HEK293 (cell line): ENCODE data around the gene CNGB1.

Source experiments
- SP2 ChIP-seq: fragments of 450-650 bp; formaldehyde crosslinking; IDR thresholded peaks from 2 replicates; pipeline ENCODE4 v1.5.1; 2016; ENCODE audit warnings: missing biosample characterization, missing genetic modification characterization
- YY1 ChIP-seq: fragments of 450-650 bp; formaldehyde crosslinking; IDR thresholded peaks from 2 replicates; pipeline ENCODE4 v1.5.1; 2018; ENCODE audit warnings: missing biosample characterization, missing genetic modification characterization
- YY2 ChIP-seq: fragments of 450-650 bp; formaldehyde crosslinking; IDR thresholded peaks from 2 replicates; pipeline ENCODE4 v1.5.1; 2016; ENCODE audit warnings: missing biosample characterization, missing genetic modification characterization
- ZBTB21 ChIP-seq: fragments of 450-650 bp; formaldehyde crosslinking; IDR thresholded peaks from 2 replicates; pipeline ENCODE4 v1.5.1; 2017; ENCODE audit warnings: missing biosample characterization, missing genetic modification characterization
- ZNF133 ChIP-seq: fragments of 450-650 bp; formaldehyde crosslinking; IDR thresholded peaks from 2 replicates; pipeline ENCODE4 v1.5.1; 2016; ENCODE audit warnings: missing biosample characterization, missing genetic modification characterization
- ZNF274 ChIP-seq, 2 experiments: fragments of 200-500 bp in 1 of 2; fragments of 450-650 bp in 1 of 2; sonication (Bioruptor generic) in 1 of 2; formaldehyde crosslinking in 1 of 2; IDR thresholded peaks; 2 replicates each; pipeline versions ENCODE4 v1.5.1 to v1.6.1; 2014 to 2016; ENCODE audit warnings: borderline replicate concordance in 1 of 2, inconsistent platforms in 1 of 2, low read length in 1 of 2, missing biosample characterization in 1 of 2, missing genetic modification characterization in 1 of 2
- ZSCAN30 ChIP-seq: fragments of 450-650 bp; IDR thresholded peaks from 2 replicates; pipeline ENCODE4 v1.5.1; 2018; ENCODE audit warnings: missing biosample characterization, mild to moderate bottlenecking, missing genetic modification characterization, moderate library complexity
- TF ChIP-seq, protein P1 (sequence below): fragments of 450-650 bp; formaldehyde crosslinking; IDR thresholded peaks from 2 replicates; pipeline ENCODE4 v1.5.1; 2016; ENCODE audit warnings: missing biosample characterization, missing genetic modification characterization
- TF ChIP-seq, protein P2 (sequence below): fragments of 450-650 bp; IDR thresholded peaks from 2 replicates; pipeline ENCODE4 v1.5.1; 2018; ENCODE audit warnings: missing biosample characterization, mild to moderate bottlenecking, missing genetic modification characterization
- TF ChIP-seq, protein P3 (sequence below): fragments of 450-650 bp; formaldehyde crosslinking; IDR thresholded peaks from 2 replicates; pipeline ENCODE4 v1.5.1; 2016; ENCODE audit warnings: missing biosample characterization, missing genetic modification characterization

DNA sequence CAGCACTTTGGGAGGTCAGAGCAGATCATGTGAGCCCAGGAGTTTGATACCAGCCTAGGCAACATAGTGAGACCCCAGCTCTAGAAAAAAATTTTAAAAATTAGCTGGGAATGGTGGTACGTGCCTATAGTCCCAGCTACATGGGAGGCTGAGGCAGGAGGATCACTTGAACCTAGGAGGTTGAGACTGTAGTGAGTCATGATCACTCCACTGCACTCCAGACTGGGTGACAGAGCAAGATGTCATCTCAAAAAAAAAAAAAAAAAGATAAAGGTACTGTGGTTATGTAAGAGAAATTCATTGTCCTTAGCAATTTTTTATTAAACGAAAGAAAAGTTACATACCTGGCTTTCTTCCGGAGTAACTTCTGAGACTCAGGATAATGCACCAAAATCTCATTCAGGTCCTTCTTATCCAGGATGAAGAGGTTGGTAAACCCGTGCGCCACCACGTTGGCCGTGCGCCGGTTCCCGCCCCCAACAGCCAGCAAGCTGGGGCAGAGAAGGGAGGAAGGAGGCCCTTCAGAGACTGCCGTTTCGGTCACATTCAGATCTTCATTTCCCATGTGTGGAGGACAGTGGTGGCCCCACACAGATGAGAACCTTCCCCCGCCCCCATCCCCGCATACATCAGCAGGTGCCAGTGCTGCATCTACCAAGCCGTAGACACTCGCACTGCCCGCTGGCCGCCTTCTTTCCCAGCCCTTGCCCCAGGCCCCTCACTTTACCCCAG lies 73.7 kb downstream of the CNGB1 start:
- TF ChIP-seq, protein P1, sequence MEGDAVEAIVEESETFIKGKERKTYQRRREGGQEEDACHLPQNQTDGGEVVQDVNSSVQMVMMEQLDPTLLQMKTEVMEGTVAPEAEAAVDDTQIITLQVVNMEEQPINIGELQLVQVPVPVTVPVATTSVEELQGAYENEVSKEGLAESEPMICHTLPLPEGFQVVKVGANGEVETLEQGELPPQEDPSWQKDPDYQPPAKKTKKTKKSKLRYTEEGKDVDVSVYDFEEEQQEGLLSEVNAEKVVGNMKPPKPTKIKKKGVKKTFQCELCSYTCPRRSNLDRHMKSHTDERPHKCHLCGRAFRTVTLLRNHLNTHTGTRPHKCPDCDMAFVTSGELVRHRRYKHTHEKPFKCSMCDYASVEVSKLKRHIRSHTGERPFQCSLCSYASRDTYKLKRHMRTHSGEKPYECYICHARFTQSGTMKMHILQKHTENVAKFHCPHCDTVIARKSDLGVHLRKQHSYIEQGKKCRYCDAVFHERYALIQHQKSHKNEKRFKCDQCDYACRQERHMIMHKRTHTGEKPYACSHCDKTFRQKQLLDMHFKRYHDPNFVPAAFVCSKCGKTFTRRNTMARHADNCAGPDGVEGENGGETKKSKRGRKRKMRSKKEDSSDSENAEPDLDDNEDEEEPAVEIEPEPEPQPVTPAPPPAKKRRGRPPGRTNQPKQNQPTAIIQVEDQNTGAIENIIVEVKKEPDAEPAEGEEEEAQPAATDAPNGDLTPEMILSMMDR (tag by site-specific recombination), result no peak
- TF ChIP-seq YY1 (tag by site-specific recombination), result no peak
- TF ChIP-seq, protein P2, sequence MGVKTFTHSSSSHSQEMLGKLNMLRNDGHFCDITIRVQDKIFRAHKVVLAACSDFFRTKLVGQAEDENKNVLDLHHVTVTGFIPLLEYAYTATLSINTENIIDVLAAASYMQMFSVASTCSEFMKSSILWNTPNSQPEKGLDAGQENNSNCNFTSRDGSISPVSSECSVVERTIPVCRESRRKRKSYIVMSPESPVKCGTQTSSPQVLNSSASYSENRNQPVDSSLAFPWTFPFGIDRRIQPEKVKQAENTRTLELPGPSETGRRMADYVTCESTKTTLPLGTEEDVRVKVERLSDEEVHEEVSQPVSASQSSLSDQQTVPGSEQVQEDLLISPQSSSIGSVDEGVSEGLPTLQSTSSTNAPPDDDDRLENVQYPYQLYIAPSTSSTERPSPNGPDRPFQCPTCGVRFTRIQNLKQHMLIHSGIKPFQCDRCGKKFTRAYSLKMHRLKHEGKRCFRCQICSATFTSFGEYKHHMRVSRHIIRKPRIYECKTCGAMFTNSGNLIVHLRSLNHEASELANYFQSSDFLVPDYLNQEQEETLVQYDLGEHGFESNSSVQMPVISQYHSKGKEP (tag by site-specific recombination), result no peak
- TF ChIP-seq ZNF133, result no peak
- TF ChIP-seq SP2 (tag by site-specific recombination), result no peak
- no peak for TF ChIP-seq ZSCAN30 (tag by site-specific recombination)
- no peak for TF ChIP-seq ZNF274 (IDR thresholded peaks at IDR 0.05; ENCODE audit: low read length)
- TF ChIP-seq ZNF274 (tag by site-specific recombination; IDR thresholded peaks at IDR 0.05; ENCODE audit: borderline replicate concordance), result no peak
- no peak for TF ChIP-seq ZBTB21 (tag by site-specific recombination)
- no peak for TF ChIP-seq YY2
- TF ChIP-seq, protein P3, sequence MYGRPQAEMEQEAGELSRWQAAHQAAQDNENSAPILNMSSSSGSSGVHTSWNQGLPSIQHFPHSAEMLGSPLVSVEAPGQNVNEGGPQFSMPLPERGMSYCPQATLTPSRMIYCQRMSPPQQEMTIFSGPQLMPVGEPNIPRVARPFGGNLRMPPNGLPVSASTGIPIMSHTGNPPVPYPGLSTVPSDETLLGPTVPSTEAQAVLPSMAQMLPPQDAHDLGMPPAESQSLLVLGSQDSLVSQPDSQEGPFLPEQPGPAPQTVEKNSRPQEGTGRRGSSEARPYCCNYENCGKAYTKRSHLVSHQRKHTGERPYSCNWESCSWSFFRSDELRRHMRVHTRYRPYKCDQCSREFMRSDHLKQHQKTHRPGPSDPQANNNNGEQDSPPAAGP, result no peak
